Measurements from ENCODE around the gene RAD51B. TPM values are rescaled to one million over a fixed set of nuclear protein-coding genes. Genes with fewer than 3 reads are reported as not detected.

RAD51B gene
- total RNA-seq, 1 donor from 2014 or later, result 26.1 TPM

DNA sequence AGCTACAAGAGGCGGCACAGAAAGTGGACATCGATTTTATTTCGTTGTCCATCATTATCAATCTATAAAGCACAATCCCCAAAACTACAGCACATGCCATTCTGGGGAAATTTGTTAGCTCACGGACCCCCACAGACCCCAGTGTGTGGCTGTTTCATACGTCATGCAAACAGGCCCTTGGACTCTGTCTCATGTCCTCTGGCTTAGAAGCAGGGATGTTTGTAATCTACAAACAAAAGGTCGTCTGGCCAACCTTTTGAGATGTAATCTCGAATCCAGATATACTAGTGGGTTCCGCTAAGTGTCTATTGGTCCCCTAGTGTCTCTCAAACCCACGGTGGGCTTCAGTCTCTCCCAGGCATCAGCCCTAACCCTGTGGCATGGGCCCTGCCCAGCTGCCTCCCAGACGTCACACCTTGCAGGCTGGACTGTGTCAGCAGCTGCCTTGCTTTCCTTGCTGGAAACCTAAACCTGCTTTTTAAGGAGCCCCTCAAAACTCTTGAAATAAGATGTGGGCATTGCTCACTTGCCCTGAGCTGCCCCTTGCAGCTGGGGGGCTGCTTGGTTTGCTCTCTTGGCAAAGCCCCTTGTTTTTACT is 752.4 kb downstream of the RAD51B start:
- Mint-ChIP-seq H3K4me1 (ENCODE audit: low read depth) (no peaks in the 10 kb centered on the region), H3K27me3 (ENCODE audit: insufficient read depth) (peaks cover 2% of the 10 kb centered on the region), H3K4me3 (no peak overlapping the region), H3K9me3 (no peaks in the 10 kb centered on the region), H3K27ac (no peak overlapping the region), H3K36me3 (ENCODE audit: low read depth) (no peaks in the 10 kb centered on the region)
- intact Hi-C loops (cut with micrococcal nuclease), result no loop called here
- DNase-seq (ENCODE audit: low spot score), result no peak

DNA sequence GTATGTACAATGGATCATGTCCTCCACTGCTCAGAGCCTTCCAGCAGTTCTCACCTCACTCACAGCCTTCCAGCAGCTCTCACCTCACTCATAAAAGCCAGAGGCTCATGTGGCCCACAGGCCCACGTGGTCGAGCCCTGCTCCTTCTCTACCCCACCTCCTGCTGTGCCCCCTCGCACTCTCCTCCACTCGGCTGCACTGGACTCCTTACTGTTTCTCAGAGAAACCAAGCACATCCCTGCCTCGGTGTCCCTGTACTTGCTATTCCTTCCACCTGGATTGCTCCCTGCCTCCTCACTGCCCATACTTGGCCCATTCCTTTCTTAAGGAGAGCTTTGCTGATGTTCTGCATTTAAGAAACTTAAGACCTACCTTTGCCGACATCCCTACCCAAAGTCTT is 753.5 kb downstream of the RAD51B start:
- no peaks in the 10 kb centered on the region for H3K9me3 Mint-ChIP-seq
- no peaks in the 10 kb centered on the region for H3K36me3 Mint-ChIP-seq (ENCODE audit: low read depth)
- H3K4me1 Mint-ChIP-seq (ENCODE audit: low read depth), result no peaks in the 10 kb centered on the region
- no peak overlapping the region for H3K27ac Mint-ChIP-seq
- DNase-seq (ENCODE audit: low spot score), result no peak
- peaks cover 2% of the 10 kb centered on the region for H3K27me3 Mint-ChIP-seq (ENCODE audit: insufficient read depth)
- no peak overlapping the region for H3K4me3 Mint-ChIP-seq
- intact Hi-C loops (cut with micrococcal nuclease), result no loop called here

DNA sequence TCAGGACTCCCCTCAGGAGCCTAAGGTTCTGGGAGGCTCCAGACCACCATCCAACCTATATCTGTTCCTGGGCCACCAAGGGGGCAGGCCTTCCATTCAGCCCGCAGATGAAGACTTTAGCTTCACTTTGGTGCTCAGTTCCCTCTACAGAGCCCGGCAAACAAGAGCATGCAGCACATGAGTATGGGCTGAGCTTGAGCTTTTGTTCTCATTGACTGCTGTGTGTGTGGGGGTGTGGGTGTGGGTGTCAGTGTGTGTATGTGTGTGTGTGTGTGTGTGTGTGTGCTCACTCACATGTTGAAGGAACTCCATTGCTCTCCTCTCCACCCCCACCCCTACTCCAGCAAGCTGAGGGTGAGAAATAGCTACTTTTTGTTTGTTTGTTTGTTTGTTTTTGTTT is 754.1 kb downstream of the RAD51B start:
- H3K27me3 Mint-ChIP-seq (ENCODE audit: insufficient read depth), result peaks cover 2% of the 10 kb centered on the region
- H3K4me1 Mint-ChIP-seq (ENCODE audit: low read depth), result no peaks in the 10 kb centered on the region
- no peak overlapping the region for H3K4me3 Mint-ChIP-seq
- no peaks in the 10 kb centered on the region for H3K36me3 Mint-ChIP-seq (ENCODE audit: low read depth)
- intact Hi-C loops (cut with micrococcal nuclease), result no loop called here
- no peak overlapping the region for H3K27ac Mint-ChIP-seq
- no peaks in the 10 kb centered on the region for H3K9me3 Mint-ChIP-seq
- no peak for DNase-seq (ENCODE audit: low spot score)

DNA sequence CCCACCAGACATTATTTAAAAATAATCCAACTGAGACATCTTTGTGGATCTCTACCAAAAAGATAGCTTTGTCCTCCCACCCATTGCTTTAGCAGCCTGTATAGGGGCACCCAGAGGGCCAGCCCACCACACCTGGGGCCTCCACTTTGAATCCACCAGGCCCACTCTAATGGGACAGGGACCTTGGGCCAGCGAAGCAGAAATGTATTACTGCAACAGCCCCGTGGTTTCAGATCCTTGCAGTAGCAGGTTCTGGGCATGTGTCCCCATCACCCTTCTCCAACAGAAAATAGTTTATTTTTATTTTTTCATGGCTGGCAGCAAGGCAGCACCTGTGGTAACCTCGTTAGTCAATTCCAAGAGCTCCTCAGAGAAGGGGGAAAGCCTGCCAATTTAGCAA is 754.9 kb downstream of the RAD51B start:
- intact Hi-C loops (cut with micrococcal nuclease), result no loop called here
- Mint-ChIP-seq H3K27me3 (ENCODE audit: insufficient read depth) (peaks cover 2% of the 10 kb centered on the region), H3K27ac (no peak overlapping the region), H3K9me3 (no peaks in the 10 kb centered on the region), H3K4me1 (ENCODE audit: low read depth) (no peaks in the 10 kb centered on the region), H3K36me3 (ENCODE audit: low read depth) (no peaks in the 10 kb centered on the region), H3K4me3 (no peak overlapping the region)
- DNase-seq (ENCODE audit: low spot score), result no peak

DNA sequence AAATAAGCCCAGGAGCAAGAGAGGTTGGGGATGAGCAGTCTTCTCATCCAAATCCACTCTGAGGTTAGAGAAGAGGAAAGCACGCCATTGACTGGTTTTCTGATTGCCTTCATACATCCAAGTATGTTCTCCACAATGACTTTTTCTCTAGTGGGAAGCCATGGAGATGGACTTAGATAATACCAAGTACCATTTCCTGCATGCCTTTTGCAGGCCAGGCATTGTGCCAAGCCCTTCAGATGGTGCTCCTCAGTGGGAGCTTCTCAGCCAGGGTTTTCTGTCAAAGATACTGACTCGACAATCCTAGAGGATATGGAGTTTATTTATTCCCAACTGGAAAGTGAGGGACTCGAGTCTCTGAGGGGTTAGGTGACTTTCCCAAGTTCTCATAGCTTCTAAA is 755.3 kb downstream of the RAD51B start:
- H3K27me3 Mint-ChIP-seq (ENCODE audit: insufficient read depth), result peaks cover 2% of the 10 kb centered on the region
- H3K36me3 Mint-ChIP-seq (ENCODE audit: low read depth), result no peaks in the 10 kb centered on the region
- no peak for DNase-seq (ENCODE audit: low spot score)
- H3K9me3 Mint-ChIP-seq, result no peaks in the 10 kb centered on the region
- H3K4me3 Mint-ChIP-seq, result no peak overlapping the region
- intact Hi-C loops (cut with micrococcal nuclease), result no loop called here
- H3K27ac Mint-ChIP-seq, result no peak overlapping the region
- H3K4me1 Mint-ChIP-seq (ENCODE audit: low read depth), result no peaks in the 10 kb centered on the region

DNA sequence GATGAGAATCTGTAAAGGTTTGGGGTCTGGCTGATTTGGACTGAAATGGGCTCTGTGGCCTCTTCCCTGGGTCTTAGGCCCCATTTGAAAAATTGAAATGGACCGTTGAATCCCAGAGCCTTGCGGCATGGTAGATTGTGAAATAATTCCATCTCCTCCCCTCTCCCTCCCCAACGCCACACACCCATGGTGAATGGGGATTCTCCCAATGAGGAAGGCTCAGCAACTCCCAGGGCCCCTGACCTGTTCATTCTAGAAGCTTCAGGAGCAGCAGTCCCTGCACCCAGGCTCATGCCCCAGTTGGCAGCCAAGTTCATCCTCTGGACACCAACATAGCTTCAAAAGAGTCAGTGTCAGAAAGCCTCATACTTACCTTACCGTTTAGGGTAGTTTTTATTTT is 755.8 kb downstream of the RAD51B start:
- H3K36me3 Mint-ChIP-seq (ENCODE audit: low read depth), result no peaks in the 10 kb centered on the region
- H3K27me3 Mint-ChIP-seq (ENCODE audit: insufficient read depth), result peaks cover 2% of the 10 kb centered on the region
- intact Hi-C loops (cut with micrococcal nuclease), result no loop called here
- no peak overlapping the region for H3K27ac Mint-ChIP-seq
- no peaks in the 10 kb centered on the region for H3K4me1 Mint-ChIP-seq (ENCODE audit: low read depth)
- no peak overlapping the region for H3K4me3 Mint-ChIP-seq
- H3K9me3 Mint-ChIP-seq, result no peaks in the 10 kb centered on the region
- DNase-seq (ENCODE audit: low spot score), result no peak

DNA sequence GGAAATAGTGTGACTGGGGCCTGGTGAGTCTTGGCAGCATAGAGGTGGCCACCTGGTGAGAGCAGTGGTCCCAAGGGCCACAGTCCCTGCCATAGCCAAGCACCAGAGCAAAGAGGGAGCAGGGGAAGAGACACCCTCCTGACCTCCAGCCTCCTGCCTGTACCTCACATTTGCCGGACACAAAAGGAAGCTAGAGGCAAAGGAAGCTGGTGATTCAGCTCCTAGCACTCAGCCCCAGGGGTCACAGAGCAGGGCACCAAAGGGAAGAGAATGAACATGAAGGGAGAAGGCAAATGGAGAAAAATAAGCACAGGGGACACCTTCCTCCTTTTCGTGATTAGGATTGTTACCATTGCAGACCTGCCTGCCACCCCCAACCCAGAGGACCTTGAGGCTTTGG is 756.5 kb downstream of the RAD51B start:
- H3K4me3 Mint-ChIP-seq, result no peak overlapping the region
- no peaks in the 10 kb centered on the region for H3K4me1 Mint-ChIP-seq (ENCODE audit: low read depth)
- peaks cover 4% of the 10 kb centered on the region for H3K27me3 Mint-ChIP-seq (ENCODE audit: insufficient read depth)
- DNase-seq (ENCODE audit: low spot score), result no peak
- no peaks in the 10 kb centered on the region for H3K9me3 Mint-ChIP-seq
- H3K27ac Mint-ChIP-seq, result no peak overlapping the region
- intact Hi-C loops (cut with micrococcal nuclease), result no loop called here
- no peaks in the 10 kb centered on the region for H3K36me3 Mint-ChIP-seq (ENCODE audit: low read depth)

DNA sequence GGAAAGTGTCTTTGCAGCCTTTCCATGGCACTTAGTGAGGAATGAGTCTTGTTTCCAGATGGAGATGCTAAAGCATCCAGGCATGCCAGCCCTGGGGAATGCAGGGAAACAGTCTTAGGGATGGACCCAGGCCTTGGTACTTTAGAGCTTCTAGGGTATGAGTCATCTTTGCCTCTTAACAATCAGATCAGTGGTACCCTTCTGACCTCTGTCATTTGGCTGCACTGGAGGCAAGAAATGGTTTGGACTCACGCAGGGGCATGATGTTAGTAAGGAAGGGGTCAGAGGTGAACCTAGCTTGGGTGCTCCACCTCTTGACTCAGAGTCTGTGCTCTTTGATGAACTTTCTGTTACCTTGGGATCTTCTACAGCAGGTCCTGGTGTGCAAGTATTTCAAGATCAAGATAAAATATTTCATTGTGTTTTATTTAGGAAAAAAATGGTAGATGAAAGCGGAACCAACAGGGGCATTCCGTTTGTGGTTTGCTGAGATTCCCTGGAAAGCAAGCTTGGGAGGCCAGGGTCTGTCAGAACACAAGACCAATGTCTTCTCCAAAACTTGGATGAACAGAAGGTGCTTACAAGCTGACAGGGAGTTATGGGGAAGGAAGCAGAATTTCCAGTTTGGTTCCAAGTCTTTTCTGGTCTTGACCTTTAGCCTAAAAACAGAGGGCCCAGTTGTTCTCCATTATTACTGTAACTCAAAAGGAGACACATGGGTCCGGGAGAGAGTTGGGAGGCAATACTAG is 757.1 kb downstream of the RAD51B start:
- no peaks in the 10 kb centered on the region for H3K4me1 Mint-ChIP-seq (ENCODE audit: low read depth)
- H3K27me3 Mint-ChIP-seq (ENCODE audit: insufficient read depth), result peaks cover 4% of the 10 kb centered on the region
- no peak overlapping the region for H3K4me3 Mint-ChIP-seq
- H3K36me3 Mint-ChIP-seq (ENCODE audit: low read depth), result no peaks in the 10 kb centered on the region
- H3K9me3 Mint-ChIP-seq, result no peaks in the 10 kb centered on the region
- DNase-seq (ENCODE audit: low spot score), result no peak
- no peak overlapping the region for H3K27ac Mint-ChIP-seq
- intact Hi-C loops (cut with micrococcal nuclease), result no loop called here

DNA sequence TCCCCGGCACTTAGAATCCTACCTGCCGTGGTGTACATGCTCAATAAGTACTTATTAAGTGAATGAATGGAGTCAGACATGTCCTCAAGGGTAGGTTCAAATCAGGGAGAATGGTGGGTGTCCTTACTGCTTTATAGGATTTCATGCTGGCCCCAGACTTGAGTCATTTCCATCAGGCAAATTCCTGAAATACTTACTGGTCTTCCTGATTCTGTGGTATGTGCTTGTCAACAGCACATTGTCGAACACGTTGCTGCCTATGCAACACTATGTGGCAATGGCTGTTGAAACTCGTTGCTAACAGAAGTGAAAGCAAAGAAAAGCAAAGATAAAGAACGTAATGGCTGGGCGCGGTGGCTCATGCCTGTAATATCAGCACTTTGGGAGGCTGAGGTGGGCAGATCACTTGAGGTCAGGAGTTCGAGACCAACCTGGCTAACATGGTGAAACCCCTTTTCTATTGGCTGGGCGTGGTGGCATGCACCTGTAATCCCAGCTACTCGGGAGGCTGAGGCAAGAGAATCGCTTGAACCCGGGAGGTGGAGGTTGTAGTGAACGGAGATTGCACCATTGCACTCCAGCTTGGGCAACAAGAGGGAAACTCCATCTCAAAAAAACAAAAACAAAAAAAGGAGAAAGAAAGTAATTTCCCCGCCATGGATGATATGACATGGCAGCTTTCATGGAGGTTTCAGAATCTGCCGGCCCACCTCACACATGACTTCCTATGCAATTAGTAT is 758.4 kb downstream of the RAD51B start:
- Mint-ChIP-seq H3K9me3 (peaks cover 4% of the 10 kb centered on the region), H3K4me1 (ENCODE audit: low read depth) (no peaks in the 10 kb centered on the region), H3K27ac (no peak overlapping the region), H3K4me3 (no peak overlapping the region), H3K36me3 (ENCODE audit: low read depth) (peaks cover 1% of the 10 kb centered on the region), H3K27me3 (ENCODE audit: insufficient read depth) (peaks cover 4% of the 10 kb centered on the region)
- intact Hi-C loops (cut with micrococcal nuclease), result no loop called here
- no peak for DNase-seq (ENCODE audit: low spot score)

DNA sequence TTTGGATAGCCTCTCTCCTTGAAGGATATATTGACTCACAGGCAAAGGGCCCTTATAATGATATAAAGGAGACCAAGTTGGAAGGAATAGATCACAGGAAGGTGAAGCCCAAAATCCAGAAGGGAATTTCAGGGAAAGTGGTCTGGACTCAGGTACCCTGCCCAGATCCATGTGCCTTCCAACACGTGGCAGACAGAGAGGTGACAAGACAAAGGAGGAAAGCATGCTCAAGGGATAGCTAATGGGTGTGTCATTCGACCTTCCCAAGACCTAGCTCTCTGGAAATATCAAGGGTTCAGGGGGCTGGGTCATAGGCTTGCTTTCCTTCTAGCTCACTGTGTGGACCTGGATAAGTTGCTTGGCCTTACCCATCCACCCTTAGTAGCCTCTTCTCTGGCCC is 759.0 kb downstream of the RAD51B start:
- Mint-ChIP-seq H3K9me3 (peaks cover 4% of the 10 kb centered on the region), H3K27me3 (ENCODE audit: insufficient read depth) (peaks cover 4% of the 10 kb centered on the region), H3K36me3 (ENCODE audit: low read depth) (peaks cover 1% of the 10 kb centered on the region), H3K4me3 (no peak overlapping the region), H3K27ac (no peak overlapping the region), H3K4me1 (ENCODE audit: low read depth) (no peaks in the 10 kb centered on the region)
- no peak for DNase-seq (ENCODE audit: low spot score)
- intact Hi-C loops (cut with micrococcal nuclease), result no loop called here

DNA sequence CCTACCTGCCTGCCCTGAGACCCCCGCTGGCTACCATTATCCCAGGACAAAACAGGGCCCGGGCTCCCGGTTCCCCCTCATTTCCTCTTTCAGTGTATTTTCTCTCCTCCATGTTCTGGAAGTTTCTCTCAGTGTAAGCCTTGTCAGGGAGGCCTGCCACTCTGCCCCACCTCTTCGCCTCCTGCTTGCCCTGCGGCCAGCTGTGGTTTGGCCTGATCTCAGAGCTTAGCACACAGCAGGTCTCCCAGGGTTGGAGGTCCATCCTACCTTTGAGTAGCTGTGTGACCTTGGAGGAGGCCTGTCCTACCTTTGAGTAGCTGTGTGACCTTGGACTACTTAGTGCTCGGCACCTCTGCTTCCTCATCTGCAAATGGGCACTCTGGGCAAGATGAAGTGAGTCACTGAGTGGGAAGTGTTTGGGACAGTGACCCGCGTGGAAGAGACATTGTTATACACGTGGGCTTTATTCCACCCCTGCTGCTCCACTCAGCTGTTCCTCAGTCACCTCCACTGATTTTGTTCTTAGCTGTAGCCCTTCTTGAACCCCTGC is 760.6 kb downstream of the RAD51B start:
- intact Hi-C loops (cut with micrococcal nuclease), result no loop called here
- Mint-ChIP-seq H3K27me3 (ENCODE audit: insufficient read depth) (peaks cover 6% of the 10 kb centered on the region), H3K4me1 (ENCODE audit: low read depth) (no peaks in the 10 kb centered on the region), H3K27ac (no peak overlapping the region), H3K36me3 (ENCODE audit: low read depth) (peaks cover 1% of the 10 kb centered on the region), H3K4me3 (no peak overlapping the region), H3K9me3 (peaks cover 4% of the 10 kb centered on the region)
- DNase-seq (ENCODE audit: low spot score), result no peak

DNA sequence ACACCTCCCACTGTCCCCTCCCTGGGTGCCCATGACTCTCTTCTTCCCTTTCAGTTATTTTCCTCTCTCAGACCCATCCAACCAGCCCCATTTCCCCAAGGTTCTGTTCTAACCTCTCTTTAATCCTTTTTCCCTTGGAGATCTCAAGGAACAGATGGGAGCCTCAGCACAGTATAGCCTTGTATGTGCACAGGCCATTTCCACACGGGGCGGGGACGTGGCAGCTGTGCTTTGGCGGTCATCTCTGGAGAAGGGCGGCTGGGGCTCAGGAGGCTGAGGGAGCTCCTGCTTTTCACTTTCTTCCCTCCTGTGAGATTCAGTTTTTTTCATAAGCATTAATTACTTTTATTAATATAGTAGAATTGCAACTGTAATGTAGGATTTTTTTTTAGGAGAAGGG is 761.1 kb downstream of the RAD51B start:
- no peak overlapping the region for H3K4me3 Mint-ChIP-seq
- H3K36me3 Mint-ChIP-seq (ENCODE audit: low read depth), result peaks cover 1% of the 10 kb centered on the region
- no peak overlapping the region for H3K27ac Mint-ChIP-seq
- no peaks in the 10 kb centered on the region for H3K4me1 Mint-ChIP-seq (ENCODE audit: low read depth)
- DNase-seq (ENCODE audit: low spot score), result no peak
- peaks cover 4% of the 10 kb centered on the region for H3K9me3 Mint-ChIP-seq
- peaks cover 6% of the 10 kb centered on the region for H3K27me3 Mint-ChIP-seq (ENCODE audit: insufficient read depth)
- intact Hi-C loops (cut with micrococcal nuclease), result no loop called here
